T-helper 17 cell (primary cell): Measurements from ENCODE around the gene RGL4. TPM values are rescaled to one million over a fixed set of nuclear protein-coding genes. Genes with fewer than 3 reads are reported as not detected.

Experiments used
- ATAC-seq: fragments of 150-1000 bp; cut with Tn5 transposase; 2 replicates; pipeline ENCODE4 v1.10.0; 2021; ENCODE audit warnings: mild to moderate bottlenecking, moderate library complexity
- DNase-seq, 3 donors: peaks; one replicate each; pipeline versions ENCODE4 v3.0.0 to v3.0.0-alpha.2; 2020 to 2021
- H3K9me3 ChIP-seq: one replicate; pipeline ENCODE4 v1.7.0; 2013; ENCODE audit warnings: low read length, mild to moderate bottlenecking; ENCODE audit not compliant: control insufficient read depth, poor library complexity, severe bottlenecking
- H3K27ac Mint-ChIP-seq: one replicate; pipeline ENCODE4 v1.8.0; 2022; ENCODE audit warnings: mild to moderate bottlenecking, moderate library complexity, mixed read lengths
- H3K27me3 Mint-ChIP-seq: one replicate; pipeline ENCODE4 v1.8.0; 2022; ENCODE audit warnings: mixed read lengths
- H3K36me3 Mint-ChIP-seq: one replicate; pipeline ENCODE4 v1.8.0; 2022; ENCODE audit warnings: low read depth, mixed read lengths
- H3K4me1 Mint-ChIP-seq: one replicate; pipeline ENCODE4 v1.8.0; 2022; ENCODE audit warnings: mild to moderate bottlenecking, mixed read lengths
- H3K4me3 Mint-ChIP-seq: one replicate; pipeline ENCODE4 v1.8.0; 2022; ENCODE audit warnings: mild to moderate bottlenecking, moderate library complexity, mixed read lengths
- total RNA-seq, 4 donors: library from RNA in 2 of 4; stranded (reverse) in 2 of 4; gene quantifications; one replicate each; pipeline ENCODE4 v1.2.3 and lab custom pipeline; 2022 to 2026

Gene RGL4
- total RNA-seq, 2 donors from 2014 or later, result 16.0 to 20.2 TPM

DNA sequence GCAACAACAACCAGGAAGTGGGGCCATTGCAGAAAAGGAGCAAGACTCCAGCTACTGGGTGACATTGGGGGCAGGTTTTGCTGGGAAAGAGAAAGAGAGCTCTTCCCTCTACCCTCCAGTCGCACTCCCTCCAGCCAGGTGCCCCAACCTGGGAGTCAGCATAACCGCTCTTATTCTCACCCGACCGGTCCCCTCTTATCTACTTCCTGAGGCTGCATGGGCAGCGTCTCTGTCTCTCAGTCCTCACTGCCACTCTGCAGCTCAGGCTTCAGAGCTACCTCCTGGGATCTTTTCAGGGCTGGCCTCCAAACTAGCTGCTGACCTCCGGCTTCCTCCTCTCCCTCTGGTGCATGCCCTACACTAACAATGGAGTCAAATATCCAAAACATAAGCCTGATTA lies 55.0 kb downstream of the RGL4 start:
- Mint-ChIP-seq H3K27ac (no peak overlapping the region), H3K27me3 (no peaks in the 10 kb centered on the region), H3K4me3 (no peak overlapping the region), H3K36me3 (peaks cover 10% of the 10 kb centered on the region), H3K4me1 (peaks cover 9% of the 10 kb centered on the region)
- no peak for DNase-seq
- no peaks in the 10 kb centered on the region for H3K9me3 ChIP-seq
- no peak for ATAC-seq

Other genes with a start within 250 kb of the RGL4 start
- not detected for gene IGLL1, start 110.7 kb upstream of the RGL4 start, total RNA-seq
- gene DRICH1, start 58.7 kb upstream of the RGL4 start, total RNA-seq, result 1 to 10 TPM in 1 of 2 donors, under 1 TPM in 1; 0.42 to 2.5 TPM
- gene ZNF70, start 60.1 kb downstream of the RGL4 start, total RNA-seq, result 1 to 10 TPM; 1.8 to 1.9 TPM
- gene VPREB3, start 63.4 kb downstream of the RGL4 start, total RNA-seq, result 1 to 10 TPM in 1 of 2 donors, not detected in 1; 4.4 TPM
- under 1 TPM; 0.30 to 0.81 TPM for gene C22orf15, start 72.0 kb downstream of the RGL4 start, total RNA-seq
- 10 to 100 TPM; 31.6 to 44.0 TPM for gene CHCHD10, start 77.0 kb downstream of the RGL4 start, total RNA-seq
- 1 to 10 TPM in 1 of 2 donors, under 1 TPM in 1; 0.76 to 1.2 TPM for gene MMP11, start 81.8 kb downstream of the RGL4 start, total RNA-seq
- gene SMARCB1, start 96.0 kb downstream of the RGL4 start, total RNA-seq, result 10 to 100 TPM; 45.0 to 53.6 TPM
- 1 to 10 TPM; 2.7 to 3.6 TPM for gene DERL3, start 148.0 kb downstream of the RGL4 start, total RNA-seq
- gene SLC2A11, start 166.9 kb downstream of the RGL4 start, total RNA-seq, result 10 to 100 TPM in 1 of 2 donors, 1 to 10 TPM in 1; 9.8 to 11.9 TPM
- 100 to 1,000 TPM; 219 to 223 TPM for gene MIF, start 203.4 kb downstream of the RGL4 start, total RNA-seq